Measurements from ENCODE around the gene COA1. TPM values are rescaled to one million over a fixed set of nuclear protein-coding genes. Genes with fewer than 3 reads are reported as not detected.
"Not testable (repeated sequence)": the region's sequence is repeated elsewhere in the genome, so short reads cannot be mapped to it uniquely, and the experiment has no call there.

Gene COA1
- polyA plus RNA-seq, 4 donors: 30.5 to 45.7 (median 32.9) TPM

- 74 to 90% (median 86%) methylated on average over 7 of the region's 7 CpGs for WGBS, 3 donors
- Histone ChIP-seq H3K27me3 (ENCODE audit: control insufficient read depth in 3 of 3, insufficient read depth in 3 of 3, low read length in 3 of 3) (no peaks in the 10 kb centered on the region), H3K4me3 (ENCODE audit: low read depth in 1 of 3, low read length in 3 of 3) (no peak overlapping the region), H3K9me3 (ENCODE audit: control insufficient read depth in 2 of 2, insufficient read depth in 1 of 2, low read depth in 1 of 2, low read length in 1 of 2) (no peaks in the 10 kb centered on the region), H3K36me3 (ENCODE audit: control insufficient read depth in 3 of 3, insufficient read depth in 2 of 3, low read depth in 1 of 3, low read length in 3 of 3) (peaks cover 0 to 18% (median 4%) of the 10 kb centered on the region in 3 donors), H3K27ac (ENCODE audit: low read depth in 1 of 3, low read length in 2 of 3) (no peak overlapping the region), H3K4me1 (ENCODE audit: control insufficient read depth in 3 of 3, insufficient read depth in 2 of 3, low read depth in 1 of 3, low read length in 2 of 3) (no peaks in the 10 kb centered on the region)
- FAIRE-seq (no peak), DNase-seq (no peak)
These were observed 113.7 kb downstream of the COA1 start for GRCh38 chr7:43615558-43616145.

GRCh38 chr7:43612599-43613589 lies 116.4 kb downstream of the COA1 start:
- Histone ChIP-seq H3K36me3 (ENCODE audit: control insufficient read depth in 3 of 3, insufficient read depth in 2 of 3, low read depth in 1 of 3, low read length in 3 of 3) (peaks cover 2 to 19% (median 4%) of the 10 kb centered on the region in 3 donors), H3K9me3 (ENCODE audit: control insufficient read depth in 2 of 2, insufficient read depth in 1 of 2, low read depth in 1 of 2, low read length in 1 of 2) (no peaks in the 10 kb centered on the region), H3K4me3 (ENCODE audit: low read depth in 1 of 3, low read length in 3 of 3) (no peak overlapping the region), H3K4me1 (ENCODE audit: control insufficient read depth in 3 of 3, insufficient read depth in 2 of 3, low read depth in 1 of 3, low read length in 2 of 3) (no peaks in the 10 kb centered on the region), H3K27me3 (ENCODE audit: control insufficient read depth in 3 of 3, insufficient read depth in 3 of 3, low read length in 3 of 3) (no peaks in the 10 kb centered on the region), H3K27ac (ENCODE audit: low read depth in 1 of 3, low read length in 2 of 3) (no peak overlapping the region)
- no peak for DNase-seq
- no peak for FAIRE-seq
- WGBS, 3 donors: 49 to 89% (median 72%) methylated on average over 3 of the region's 3 CpGs

GRCh38 chr7:43612128-43612527 lies 117.2 kb downstream of the COA1 start:
- H3K27me3 ChIP-seq (ENCODE audit: control insufficient read depth in 3 of 3, insufficient read depth in 3 of 3, low read length in 3 of 3): no peaks in the 10 kb centered on the region
- peaks cover 2 to 19% (median 4%) of the 10 kb centered on the region in 3 donors for H3K36me3 ChIP-seq (ENCODE audit: control insufficient read depth in 3 of 3, insufficient read depth in 2 of 3, low read depth in 1 of 3, low read length in 3 of 3)
- no peaks in the 10 kb centered on the region for H3K9me3 ChIP-seq (ENCODE audit: control insufficient read depth in 2 of 2, insufficient read depth in 1 of 2, low read depth in 1 of 2, low read length in 1 of 2)
- DNase-seq (no peak), FAIRE-seq (no peak)
- WGBS, 3 donors: 75 to 95% (median 82%) methylated on average over 5 of the region's 5 CpGs
- H3K4me3 ChIP-seq (ENCODE audit: low read depth in 1 of 3, low read length in 3 of 3): no peak overlapping the region
- no peak overlapping the region for H3K27ac ChIP-seq (ENCODE audit: low read depth in 1 of 3, low read length in 2 of 3)
- no peaks in the 10 kb centered on the region for H3K4me1 ChIP-seq (ENCODE audit: control insufficient read depth in 3 of 3, insufficient read depth in 2 of 3, low read depth in 1 of 3, low read length in 2 of 3)

- Histone ChIP-seq H3K27ac (ENCODE audit: low read depth in 1 of 3, low read length in 2 of 3) (no peak overlapping the region), H3K4me1 (ENCODE audit: control insufficient read depth in 3 of 3, insufficient read depth in 2 of 3, low read depth in 1 of 3, low read length in 2 of 3) (no peaks in the 10 kb centered on the region), H3K27me3 (ENCODE audit: control insufficient read depth in 3 of 3, insufficient read depth in 3 of 3, low read length in 3 of 3) (no peaks in the 10 kb centered on the region), H3K9me3 (ENCODE audit: control insufficient read depth in 2 of 2, insufficient read depth in 1 of 2, low read depth in 1 of 2, low read length in 1 of 2) (peaks cover 0 to 2% of the 10 kb centered on the region in 2 donors), H3K36me3 (ENCODE audit: control insufficient read depth in 3 of 3, insufficient read depth in 2 of 3, low read depth in 1 of 3, low read length in 3 of 3) (peaks cover 0 to 9% (median 2%) of the 10 kb centered on the region in 3 donors), H3K4me3 (ENCODE audit: low read depth in 1 of 3, low read length in 3 of 3) (no peak overlapping the region)
- DNase-seq (no peak), FAIRE-seq (no peak)
- 91 to 97% (median 92%) methylated on average over 2 of the region's 2 CpGs for WGBS, 3 donors
These were observed 120.2 kb downstream of the COA1 start for GRCh38 chr7:43609097-43609496.

- DNase-seq (no peak), FAIRE-seq (no peak)
- WGBS, 3 donors: 82 to 93% (median 91%) methylated on average over 1 of the region's 1 CpG
- H3K27me3 ChIP-seq (ENCODE audit: control insufficient read depth in 3 of 3, insufficient read depth in 3 of 3, low read length in 3 of 3): no peaks in the 10 kb centered on the region
- H3K9me3 ChIP-seq (ENCODE audit: control insufficient read depth in 2 of 2, insufficient read depth in 1 of 2, low read depth in 1 of 2, low read length in 1 of 2): peaks cover 0 to 2% of the 10 kb centered on the region in 2 donors
- H3K4me1 ChIP-seq (ENCODE audit: control insufficient read depth in 3 of 3, insufficient read depth in 2 of 3, low read depth in 1 of 3, low read length in 2 of 3): no peaks in the 10 kb centered on the region
- peaks cover 0 to 2% (median 0%) of the 10 kb centered on the region in 3 donors for H3K36me3 ChIP-seq (ENCODE audit: control insufficient read depth in 3 of 3, insufficient read depth in 2 of 3, low read depth in 1 of 3, low read length in 3 of 3)
- H3K4me3 ChIP-seq (ENCODE audit: low read depth in 1 of 3, low read length in 3 of 3): no peak overlapping the region
- H3K27ac ChIP-seq (ENCODE audit: low read depth in 1 of 3, low read length in 2 of 3): no peak overlapping the region
These were observed 125.1 kb downstream of the COA1 start for GRCh38 chr7:43604251-43604650.

- Histone ChIP-seq H3K27ac (ENCODE audit: low read depth in 1 of 3, low read length in 2 of 3) (no peak overlapping the region), H3K9me3 (ENCODE audit: control insufficient read depth in 2 of 2, insufficient read depth in 1 of 2, low read depth in 1 of 2, low read length in 1 of 2) (peaks cover 0 to 2% of the 10 kb centered on the region in 2 donors), H3K27me3 (ENCODE audit: control insufficient read depth in 3 of 3, insufficient read depth in 3 of 3, low read length in 3 of 3) (no peaks in the 10 kb centered on the region), H3K36me3 (ENCODE audit: control insufficient read depth in 3 of 3, insufficient read depth in 2 of 3, low read depth in 1 of 3, low read length in 3 of 3) (peaks cover 0 to 12% (median 4%) of the 10 kb centered on the region in 3 donors), H3K4me3 (ENCODE audit: low read depth in 1 of 3, low read length in 3 of 3) (no peak overlapping the region), H3K4me1 (ENCODE audit: control insufficient read depth in 3 of 3, insufficient read depth in 2 of 3, low read depth in 1 of 3, low read length in 2 of 3) (no peaks in the 10 kb centered on the region)
- WGBS, 3 donors: 66 to 87% (median 68%) methylated on average over 1 of the region's 1 CpG
- DNase-seq (no peak), FAIRE-seq (no peak)
These were observed 127.1 kb downstream of the COA1 start for GRCh38 chr7:43602256-43602655.

- DNase-seq: no peak
- peaks cover 0 to 2% of the 10 kb centered on the region in 2 donors for H3K9me3 ChIP-seq (ENCODE audit: control insufficient read depth in 2 of 2, insufficient read depth in 1 of 2, low read depth in 1 of 2, low read length in 1 of 2)
- no peak for FAIRE-seq
- H3K4me3 ChIP-seq (ENCODE audit: low read depth in 1 of 3, low read length in 3 of 3): no peak overlapping the region
- no peaks in the 10 kb centered on the region for H3K4me1 ChIP-seq (ENCODE audit: control insufficient read depth in 3 of 3, insufficient read depth in 2 of 3, low read depth in 1 of 3, low read length in 2 of 3)
- H3K27me3 ChIP-seq (ENCODE audit: control insufficient read depth in 3 of 3, insufficient read depth in 3 of 3, low read length in 3 of 3): no peaks in the 10 kb centered on the region
- WGBS, 3 donors: 92 to 96% (median 95%) methylated on average over 3 of the region's 3 CpGs
- H3K36me3 ChIP-seq (ENCODE audit: control insufficient read depth in 3 of 3, insufficient read depth in 2 of 3, low read depth in 1 of 3, low read length in 3 of 3): peaks cover 0 to 16% (median 5%) of the 10 kb centered on the region in 3 donors
- H3K27ac ChIP-seq (ENCODE audit: low read depth in 1 of 3, low read length in 2 of 3): no peak overlapping the region
These were observed 129.3 kb downstream of the COA1 start for GRCh38 chr7:43600056-43600455.

GRCh38 chr7:43596426-43596825 lies 132.9 kb downstream of the COA1 start:
- H3K27me3 ChIP-seq (ENCODE audit: control insufficient read depth in 3 of 3, insufficient read depth in 3 of 3, low read length in 3 of 3); H3K9me3 ChIP-seq (ENCODE audit: control insufficient read depth in 2 of 2, insufficient read depth in 1 of 2, low read depth in 1 of 2, low read length in 1 of 2); DNase-seq; H3K27ac ChIP-seq (ENCODE audit: low read depth in 1 of 3, low read length in 2 of 3); H3K4me1 ChIP-seq (ENCODE audit: control insufficient read depth in 3 of 3, insufficient read depth in 2 of 3, low read depth in 1 of 3, low read length in 2 of 3); FAIRE-seq; H3K4me3 ChIP-seq (ENCODE audit: low read depth in 1 of 3, low read length in 3 of 3): not testable (repeated sequence)
- WGBS, 3 donors: 67 to 71% (median 70%) methylated on average over 5 of the region's 5 CpGs
- peaks cover 0 to 16% (median 4%) of the 10 kb centered on the region in 3 donors for H3K36me3 ChIP-seq (ENCODE audit: control insufficient read depth in 3 of 3, insufficient read depth in 2 of 3, low read depth in 1 of 3, low read length in 3 of 3)
